ENCODE results near the gene KCTD11. TPM values are rescaled to one million over a fixed set of nuclear protein-coding genes. Genes with fewer than 3 reads are reported as not detected.

Gene KCTD11
- total RNA-seq, 1 experiment from 2014 or later, result 8.5 TPM

DNA sequence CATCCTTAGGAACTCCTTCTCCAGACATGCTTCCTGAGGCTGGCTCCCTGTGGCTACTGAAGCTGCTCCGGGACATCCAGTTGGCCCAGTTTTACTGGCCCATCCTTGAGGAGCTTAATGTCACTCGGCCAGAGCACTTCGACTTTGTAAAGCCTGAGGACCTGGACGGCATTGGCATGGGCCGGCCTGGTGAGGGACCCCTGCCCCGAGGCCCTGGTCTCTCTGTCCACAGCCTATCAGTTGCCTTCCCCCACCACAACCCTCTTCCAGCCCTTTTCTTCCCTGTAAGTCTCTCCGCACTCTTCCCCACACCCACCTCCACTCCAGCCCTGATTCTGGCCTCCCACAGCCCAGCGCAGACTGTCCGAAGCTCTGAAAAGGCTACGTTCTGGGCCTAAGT, 30.9 kb downstream of the KCTD11 start:
- Mint-ChIP-seq H3K27me3 (ENCODE audit: unreplicated experiment) (no peaks in the 10 kb centered on the region), H3K36me3 (ENCODE audit: insufficient read depth, unreplicated experiment) (peaks cover 45% of the 10 kb centered on the region), H3K4me3 (ENCODE audit: low read depth, unreplicated experiment) (no peak overlapping the region), H3K9me3 (ENCODE audit: low read depth, unreplicated experiment) (no peaks in the 10 kb centered on the region), H3K4me1 (ENCODE audit: low read depth, unreplicated experiment) (peaks cover 8% of the 10 kb centered on the region), H3K27ac (ENCODE audit: unreplicated experiment) (no peak overlapping the region)
- no TSS peak for BruUV-seq (replicated peaks)
- no peak for DNase-seq
- intact Hi-C loops (cut with micrococcal nuclease; ENCODE audit: unreplicated experiment), result no loop called here
- CTCF ChIA-PET, result no interaction called here
- TF ChIP-seq, protein P1, sequence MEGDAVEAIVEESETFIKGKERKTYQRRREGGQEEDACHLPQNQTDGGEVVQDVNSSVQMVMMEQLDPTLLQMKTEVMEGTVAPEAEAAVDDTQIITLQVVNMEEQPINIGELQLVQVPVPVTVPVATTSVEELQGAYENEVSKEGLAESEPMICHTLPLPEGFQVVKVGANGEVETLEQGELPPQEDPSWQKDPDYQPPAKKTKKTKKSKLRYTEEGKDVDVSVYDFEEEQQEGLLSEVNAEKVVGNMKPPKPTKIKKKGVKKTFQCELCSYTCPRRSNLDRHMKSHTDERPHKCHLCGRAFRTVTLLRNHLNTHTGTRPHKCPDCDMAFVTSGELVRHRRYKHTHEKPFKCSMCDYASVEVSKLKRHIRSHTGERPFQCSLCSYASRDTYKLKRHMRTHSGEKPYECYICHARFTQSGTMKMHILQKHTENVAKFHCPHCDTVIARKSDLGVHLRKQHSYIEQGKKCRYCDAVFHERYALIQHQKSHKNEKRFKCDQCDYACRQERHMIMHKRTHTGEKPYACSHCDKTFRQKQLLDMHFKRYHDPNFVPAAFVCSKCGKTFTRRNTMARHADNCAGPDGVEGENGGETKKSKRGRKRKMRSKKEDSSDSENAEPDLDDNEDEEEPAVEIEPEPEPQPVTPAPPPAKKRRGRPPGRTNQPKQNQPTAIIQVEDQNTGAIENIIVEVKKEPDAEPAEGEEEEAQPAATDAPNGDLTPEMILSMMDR (IDR thresholded peaks at IDR 0.05; ENCODE audit: unreplicated experiment), result no peak

DNA sequence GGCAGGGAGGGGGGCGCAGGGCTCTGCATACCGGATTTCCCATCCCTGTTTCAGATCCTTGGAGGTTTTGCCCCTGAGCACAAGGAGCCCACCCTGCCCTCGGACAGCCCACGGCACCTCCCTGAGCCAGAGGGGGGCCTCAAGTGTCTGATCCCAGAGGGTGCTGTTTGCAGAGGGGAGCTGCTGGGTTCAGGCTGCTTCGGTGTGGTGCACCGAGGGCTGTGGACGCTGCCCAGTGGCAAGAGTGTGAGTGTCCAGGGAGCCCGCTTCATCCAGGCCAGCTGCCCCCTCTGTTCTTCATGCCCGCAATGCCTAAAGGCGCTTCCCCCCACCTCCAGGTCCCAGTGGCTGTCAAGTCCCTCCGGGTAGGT, 31.4 kb downstream of the KCTD11 start:
- Mint-ChIP-seq H3K9me3 (ENCODE audit: low read depth, unreplicated experiment) (no peaks in the 10 kb centered on the region), H3K27ac (ENCODE audit: unreplicated experiment) (no peak overlapping the region), H3K27me3 (ENCODE audit: unreplicated experiment) (no peaks in the 10 kb centered on the region), H3K4me3 (ENCODE audit: low read depth, unreplicated experiment) (no peak overlapping the region), H3K36me3 (ENCODE audit: insufficient read depth, unreplicated experiment) (peaks cover 45% of the 10 kb centered on the region), H3K4me1 (ENCODE audit: low read depth, unreplicated experiment) (peaks cover 8% of the 10 kb centered on the region)
- DNase-seq, result no peak
- intact Hi-C loops (cut with micrococcal nuclease; ENCODE audit: unreplicated experiment), result no loop called here
- CTCF ChIA-PET, result no interaction called here
- TF ChIP-seq, protein P1 (IDR thresholded peaks at IDR 0.05; ENCODE audit: unreplicated experiment), result no peak
- BruUV-seq (replicated peaks), result no TSS peak

DNA sequence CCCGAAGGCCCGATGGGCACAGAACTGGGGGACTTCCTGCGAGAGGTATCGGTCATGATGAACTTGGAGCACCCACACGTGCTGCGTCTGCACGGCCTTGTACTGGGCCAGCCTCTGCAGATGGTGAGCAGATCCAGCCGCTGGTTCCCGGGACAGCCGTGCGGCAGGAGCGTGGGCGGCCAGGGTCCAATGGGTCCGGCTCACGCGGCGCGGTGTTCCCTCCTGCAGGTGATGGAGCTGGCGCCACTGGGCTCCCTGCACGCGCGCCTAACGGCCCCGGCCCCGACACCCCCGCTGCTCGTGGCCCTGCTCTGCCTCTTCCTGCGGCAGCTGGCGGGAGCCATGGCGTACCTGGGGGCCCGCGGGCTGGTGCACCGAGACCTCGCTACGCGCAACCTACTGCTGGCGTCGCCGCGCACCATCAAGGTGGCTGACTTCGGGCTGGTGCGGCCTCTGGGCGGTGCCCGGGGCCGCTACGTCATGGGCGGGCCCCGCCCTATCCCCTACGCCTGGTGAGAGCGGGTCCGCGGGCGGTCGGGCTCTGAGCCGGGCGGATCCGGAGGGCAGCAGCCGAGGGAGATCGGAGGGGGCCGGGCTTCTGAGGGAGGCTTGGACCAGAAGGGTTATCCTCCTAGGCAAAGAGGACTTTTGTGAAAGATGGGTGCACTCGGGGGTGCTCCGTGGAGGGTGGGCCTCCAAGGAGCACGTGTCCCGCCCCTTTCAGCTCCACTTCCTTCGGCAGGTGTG, 32.0 kb downstream of the KCTD11 start:
- Mint-ChIP-seq H3K36me3 (ENCODE audit: insufficient read depth, unreplicated experiment) (peaks cover 49% of the 10 kb centered on the region), H3K4me1 (ENCODE audit: low read depth, unreplicated experiment) (peaks cover 8% of the 10 kb centered on the region), H3K27me3 (ENCODE audit: unreplicated experiment) (no peaks in the 10 kb centered on the region), H3K4me3 (ENCODE audit: low read depth, unreplicated experiment) (no peak overlapping the region), H3K27ac (ENCODE audit: unreplicated experiment) (no peak overlapping the region), H3K9me3 (ENCODE audit: low read depth, unreplicated experiment) (no peaks in the 10 kb centered on the region)
- BruUV-seq (replicated peaks), result no TSS peak
- CTCF ChIA-PET, result no interaction called here
- intact Hi-C loops (cut with micrococcal nuclease; ENCODE audit: unreplicated experiment), result no loop called here
- TF ChIP-seq, protein P1 (IDR thresholded peaks at IDR 0.05; ENCODE audit: unreplicated experiment), result no peak
- DNase-seq, result no peak

DNA sequence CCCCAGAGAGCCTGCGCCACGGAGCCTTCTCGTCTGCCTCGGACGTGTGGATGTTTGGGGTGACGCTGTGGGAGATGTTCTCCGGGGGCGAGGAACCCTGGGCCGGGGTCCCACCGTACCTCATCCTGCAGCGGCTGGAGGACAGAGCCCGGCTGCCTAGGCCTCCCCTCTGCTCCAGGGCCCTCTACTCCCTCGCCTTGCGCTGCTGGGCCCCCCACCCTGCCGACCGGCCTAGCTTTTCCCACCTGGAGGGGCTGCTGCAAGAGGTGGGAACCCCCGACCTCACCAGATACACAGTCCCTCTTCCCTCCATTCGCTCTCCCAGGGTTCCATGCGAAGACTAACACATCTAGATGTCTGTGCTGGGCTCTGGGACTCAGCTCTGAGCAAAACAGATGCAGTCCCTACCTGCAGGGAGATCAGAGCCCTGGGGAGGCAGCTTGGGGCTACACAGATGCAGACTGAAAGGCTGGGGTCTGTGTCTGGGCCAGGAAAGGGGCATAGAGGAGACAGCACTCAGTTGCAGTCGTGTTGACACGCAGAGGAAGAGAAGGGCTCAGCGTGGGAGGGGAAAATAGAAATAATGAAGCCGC, 32.6 kb downstream of the KCTD11 start:
- Mint-ChIP-seq H3K9me3 (ENCODE audit: low read depth, unreplicated experiment) (no peaks in the 10 kb centered on the region), H3K4me1 (ENCODE audit: low read depth, unreplicated experiment) (peaks cover 8% of the 10 kb centered on the region), H3K27ac (ENCODE audit: unreplicated experiment) (no peak overlapping the region), H3K27me3 (ENCODE audit: unreplicated experiment) (no peaks in the 10 kb centered on the region), H3K36me3 (ENCODE audit: insufficient read depth, unreplicated experiment) (peaks cover 49% of the 10 kb centered on the region), H3K4me3 (ENCODE audit: low read depth, unreplicated experiment) (no peak overlapping the region)
- no TSS peak for BruUV-seq (replicated peaks)
- intact Hi-C loops (cut with micrococcal nuclease; ENCODE audit: unreplicated experiment), result no loop called here
- DNase-seq, result no peak
- CTCF ChIA-PET, result no interaction called here
- TF ChIP-seq, protein P1 (IDR thresholded peaks at IDR 0.05; ENCODE audit: unreplicated experiment), result no peak

Measured in Calu3 (cell line).